HCT116 (cell line): ENCODE results near the gene PHF10. TPM values are rescaled to one million over a fixed set of nuclear protein-coding genes. Genes with fewer than 3 reads are reported as not detected.

ENCODE experiments used
- CBX3 ChIP-seq: IDR thresholded peaks from 2 replicates; pipeline ENCODE4 v1.6.1; 2012; ENCODE audit warnings: low read depth
- EGR1 ChIP-seq: IDR thresholded peaks from 2 replicates; pipeline ENCODE4 v1.6.1; 2012; ENCODE audit warnings: low read depth
- ELF1 ChIP-seq: IDR thresholded peaks from 2 replicates; pipeline ENCODE4 v1.6.1; 2012; ENCODE audit warnings: low read depth, borderline replicate concordance
- EZH2phosphoT487 ChIP-seq: fragments of 200-600 bp; IDR thresholded peaks from 2 replicates; pipeline ENCODE4 v1.6.1; 2018; ENCODE audit warnings: antibody characterized with exemption, borderline replicate concordance
- FOSL1 ChIP-seq: IDR thresholded peaks from 2 replicates; pipeline ENCODE4 v1.6.1; 2012; ENCODE audit warnings: low read depth
- POLR2AphosphoS5 ChIP-seq: IDR thresholded peaks from 2 replicates; pipeline ENCODE4 v1.6.1; 2011; ENCODE audit warnings: mild to moderate bottlenecking, low read depth, low read length, moderate library complexity
- RAD21 ChIP-seq: IDR thresholded peaks from 2 replicates; pipeline ENCODE4 v1.6.1; 2012; ENCODE audit warnings: low read depth, mild to moderate bottlenecking
- SIN3A ChIP-seq: IDR thresholded peaks from 2 replicates; pipeline ENCODE4 v1.6.1; 2012; ENCODE audit warnings: low read depth
- SP1 ChIP-seq: IDR thresholded peaks from 2 replicates; pipeline ENCODE4 v1.6.1; 2012; ENCODE audit warnings: low read depth
- SRF ChIP-seq: IDR thresholded peaks from 2 replicates; pipeline ENCODE4 v1.6.1; 2012; ENCODE audit warnings: low read depth
- YY1 ChIP-seq: IDR thresholded peaks from 2 replicates; pipeline ENCODE4 v1.6.1; 2011; ENCODE audit warnings: low read length, low read depth, moderate library complexity, mild to moderate bottlenecking; ENCODE audit not compliant: insufficient replicate concordance; ENCODE audit errors: extremely low read depth
- ZFX ChIP-seq: fragments of 450-650 bp; IDR thresholded peaks from 2 replicates; pipeline ENCODE4 v1.6.1; 2017
- ZNF274 ChIP-seq: fragments of 200-500 bp; sonication (Bioruptor generic); IDR thresholded peaks from 2 replicates; pipeline ENCODE4 v1.6.1; 2014; ENCODE audit warnings: mild to moderate bottlenecking, low read depth, low read length, inconsistent platforms
- total RNA-seq: library from RNA; stranded (reverse); gene quantifications from one replicate; pipeline ENCODE4 v1.2.1, GENCODE V29; 2021; ENCODE audit not compliant: unreplicated experiment
- TF ChIP-seq, protein P1 (sequence below), 3 experiments: fragments of 200-600 bp in 1 of 3; sonication (generic) in 1 of 3; IDR thresholded peaks in 2 of 3; conservative IDR thresholded peaks in 1 of 3; 2 replicates each; pipeline ENCODE4 v1.5.1; 2012 to 2017; ENCODE audit warnings: low read depth in 2 of 3, low read length in 2 of 3, antibody characterized with exemption in 1 of 3, borderline replicate concordance in 1 of 3, control low read depth in 1 of 3, mild to moderate bottlenecking in 1 of 3, mixed read lengths in 1 of 3, mixed run types in 1 of 3, moderate library complexity in 1 of 3; ENCODE audit not compliant: insufficient read depth in 1 of 3
- TF ChIP-seq, protein P2 (sequence below): IDR thresholded peaks from 2 replicates; pipeline ENCODE4 v1.6.1; 2012

The PHF10 gene
- total RNA-seq, 1 experiment from 2014 or later: 45.5 TPM

DNA sequence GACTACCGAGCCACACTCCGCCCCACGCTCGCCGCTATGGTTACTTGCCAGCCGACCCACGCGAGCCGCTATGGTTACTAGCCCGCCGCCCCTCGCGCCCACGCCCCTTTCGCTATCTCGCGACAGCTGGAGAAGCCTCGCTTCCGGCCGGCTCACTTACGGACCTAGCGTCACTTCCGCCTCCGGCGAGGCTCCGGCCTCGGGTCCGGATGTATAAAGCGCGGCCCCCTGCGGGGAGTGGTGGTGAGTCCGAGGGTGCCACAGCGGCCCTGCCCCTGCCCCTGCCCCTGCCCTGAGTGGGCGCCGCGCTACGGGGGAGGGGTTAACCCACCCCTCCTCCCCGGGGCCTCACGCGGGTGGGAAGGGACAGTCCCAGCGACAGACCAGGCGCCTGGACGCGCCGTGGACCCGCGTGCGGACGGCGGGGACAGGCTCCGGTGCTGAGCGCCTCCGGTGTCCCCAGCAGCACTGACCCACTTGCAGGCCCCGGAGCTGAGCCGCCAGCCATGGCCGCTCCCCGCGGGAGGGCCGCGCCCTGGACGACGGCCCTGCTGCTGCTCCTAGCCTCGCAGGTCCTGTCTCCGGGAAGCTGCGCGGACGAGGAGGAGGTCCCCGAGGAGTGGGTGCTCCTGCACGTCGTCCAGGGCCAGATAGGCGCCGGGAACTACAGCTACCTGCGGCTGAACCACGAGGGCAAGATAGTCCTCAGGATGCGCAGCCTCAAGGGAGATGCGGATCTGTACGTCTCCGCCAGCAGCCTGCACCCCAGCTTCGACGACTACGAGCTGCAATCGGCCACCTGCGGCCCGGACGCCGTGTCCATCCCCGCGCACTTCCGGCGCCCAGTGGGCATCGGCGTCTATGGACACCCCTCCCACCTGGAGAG lies 22.1 kb downstream of the PHF10 start, which contains the start of the genes C6orf120 and WDR27 (continued):
- TF ChIP-seq, protein P1, sequence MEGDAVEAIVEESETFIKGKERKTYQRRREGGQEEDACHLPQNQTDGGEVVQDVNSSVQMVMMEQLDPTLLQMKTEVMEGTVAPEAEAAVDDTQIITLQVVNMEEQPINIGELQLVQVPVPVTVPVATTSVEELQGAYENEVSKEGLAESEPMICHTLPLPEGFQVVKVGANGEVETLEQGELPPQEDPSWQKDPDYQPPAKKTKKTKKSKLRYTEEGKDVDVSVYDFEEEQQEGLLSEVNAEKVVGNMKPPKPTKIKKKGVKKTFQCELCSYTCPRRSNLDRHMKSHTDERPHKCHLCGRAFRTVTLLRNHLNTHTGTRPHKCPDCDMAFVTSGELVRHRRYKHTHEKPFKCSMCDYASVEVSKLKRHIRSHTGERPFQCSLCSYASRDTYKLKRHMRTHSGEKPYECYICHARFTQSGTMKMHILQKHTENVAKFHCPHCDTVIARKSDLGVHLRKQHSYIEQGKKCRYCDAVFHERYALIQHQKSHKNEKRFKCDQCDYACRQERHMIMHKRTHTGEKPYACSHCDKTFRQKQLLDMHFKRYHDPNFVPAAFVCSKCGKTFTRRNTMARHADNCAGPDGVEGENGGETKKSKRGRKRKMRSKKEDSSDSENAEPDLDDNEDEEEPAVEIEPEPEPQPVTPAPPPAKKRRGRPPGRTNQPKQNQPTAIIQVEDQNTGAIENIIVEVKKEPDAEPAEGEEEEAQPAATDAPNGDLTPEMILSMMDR (IDR thresholded peaks at IDR 0.05 in 2 of 3, conservative IDR thresholded peaks at IDR 0.05 in 1 of 3; ENCODE audit: borderline replicate concordance in 1 of 3, insufficient read depth in 1 of 3, low read depth in 2 of 3, low read length in 2 of 3): no peak
- TF ChIP-seq ZNF274 (no peak), CBX3 (no peak; the same call in 1 of the 2 replicates), ELF1 (no peak; the same call in 1 of the 2 replicates), FOSL1 (no peak), EGR1 (peak; percentile 96), YY1 (no peak), SP1 (peak; percentile 53; the same call in 1 of the 2 replicates), POLR2AphosphoS5 (peak; percentile 93), SRF (no peak), ZFX (peak; percentile 85), RAD21 (no peak), EZH2phosphoT487 (no peak), SIN3A (peak; percentile 90)
- TF ChIP-seq, protein P2, sequence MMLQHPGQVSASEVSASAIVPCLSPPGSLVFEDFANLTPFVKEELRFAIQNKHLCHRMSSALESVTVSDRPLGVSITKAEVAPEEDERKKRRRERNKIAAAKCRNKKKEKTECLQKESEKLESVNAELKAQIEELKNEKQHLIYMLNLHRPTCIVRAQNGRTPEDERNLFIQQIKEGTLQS: no peak
